IMR-90 (cell line): ENCODE data around the gene CAMKMT.

Experiments
- CTCF ChIP-seq: conservative IDR thresholded peaks from 2 replicates; pipeline ENCODE4 v1.5.1; 2012; ENCODE audit warnings: mild to moderate bottlenecking, low read depth, low read length, improper control_type of control experiment
- RFX5 ChIP-seq: IDR thresholded peaks from 2 replicates; pipeline ENCODE4 v1.8.0; 2012; ENCODE audit warnings: low read depth, mild to moderate bottlenecking, low read length, moderate library complexity

GRCh38 chr2:44618251-44619023, 256.7 kb downstream of the CAMKMT start:
- TF ChIP-seq RFX5: no peak
- TF ChIP-seq CTCF: no peak
